Mesothelial cell of epicardium (in vitro differentiated cells): ENCODE results near the gene AGBL4. TPM values are rescaled to one million over a fixed set of nuclear protein-coding genes. Genes with fewer than 3 reads are reported as not detected.

Experiments
- DNase-seq, 2 experiments: peaks; one replicate each; pipeline ENCODE4 v3.0.0; 2021; ENCODE audit warnings: low spot score in 2 of 2; ENCODE audit not compliant: unreplicated experiment in 2 of 2
- H3K27ac Mint-ChIP-seq: 2 replicates; pipeline ENCODE4 v1.8.0; 2021; ENCODE audit warnings: mixed read lengths
- H3K27me3 Mint-ChIP-seq: 2 replicates; pipeline ENCODE4 v1.8.0; 2021; ENCODE audit warnings: low read depth, mixed read lengths
- H3K36me3 Mint-ChIP-seq: 2 replicates; pipeline ENCODE4 v1.8.0; 2021; ENCODE audit warnings: mixed read lengths
- H3K4me1 Mint-ChIP-seq: 2 replicates; pipeline ENCODE4 v1.8.0; 2021; ENCODE audit warnings: mixed read lengths
- H3K4me3 Mint-ChIP-seq: 2 replicates; pipeline ENCODE4 v1.8.0; 2021; ENCODE audit warnings: mild to moderate bottlenecking, moderate library complexity, mixed read lengths
- H3K9me3 Mint-ChIP-seq: 2 replicates; pipeline ENCODE4 v1.8.0; 2021; ENCODE audit warnings: mixed read lengths
- total RNA-seq: library from RNA; stranded (reverse); gene quantifications from 3 replicates; pipeline ENCODE4 v1.2.1, GENCODE V29; 2021
- TF ChIP-seq, protein P1 (sequence below): fragments of 200-600 bp; sonication (generic); IDR thresholded peaks from one replicate; pipeline ENCODE4 v1.5.0; 2021; ENCODE audit warnings: antibody characterized with exemption; ENCODE audit not compliant: unreplicated experiment

AGBL4 gene
- total RNA-seq, 1 donor from 2014 or later, result 0.42 TPM

DNA sequence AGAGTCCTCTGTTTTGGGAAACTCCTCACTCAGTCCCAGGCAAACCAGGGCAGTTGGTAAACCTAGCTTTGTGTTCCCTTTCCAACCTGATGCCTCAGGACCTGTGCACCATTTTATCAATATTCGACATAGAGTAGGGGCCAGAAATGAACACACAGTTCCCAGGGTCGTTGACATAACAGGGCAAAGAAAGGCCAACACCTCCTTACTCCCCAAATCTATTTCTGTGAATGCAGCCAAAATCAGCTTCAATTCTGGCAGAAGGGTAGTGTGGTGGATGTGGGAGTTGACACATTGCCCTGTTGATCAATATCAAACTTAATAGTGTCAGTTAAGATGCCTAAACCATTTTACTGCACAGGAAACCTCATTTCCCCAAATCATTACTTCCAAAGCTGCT, 1447.2 kb downstream of the AGBL4 start:
- H3K4me3 Mint-ChIP-seq, result no peak overlapping the region
- no peak for DNase-seq
- H3K9me3 Mint-ChIP-seq, result no peaks in the 10 kb centered on the region
- H3K27me3 Mint-ChIP-seq, result peaks cover 24% of the 10 kb centered on the region
- no peak overlapping the region for H3K27ac Mint-ChIP-seq
- TF ChIP-seq, protein P1, sequence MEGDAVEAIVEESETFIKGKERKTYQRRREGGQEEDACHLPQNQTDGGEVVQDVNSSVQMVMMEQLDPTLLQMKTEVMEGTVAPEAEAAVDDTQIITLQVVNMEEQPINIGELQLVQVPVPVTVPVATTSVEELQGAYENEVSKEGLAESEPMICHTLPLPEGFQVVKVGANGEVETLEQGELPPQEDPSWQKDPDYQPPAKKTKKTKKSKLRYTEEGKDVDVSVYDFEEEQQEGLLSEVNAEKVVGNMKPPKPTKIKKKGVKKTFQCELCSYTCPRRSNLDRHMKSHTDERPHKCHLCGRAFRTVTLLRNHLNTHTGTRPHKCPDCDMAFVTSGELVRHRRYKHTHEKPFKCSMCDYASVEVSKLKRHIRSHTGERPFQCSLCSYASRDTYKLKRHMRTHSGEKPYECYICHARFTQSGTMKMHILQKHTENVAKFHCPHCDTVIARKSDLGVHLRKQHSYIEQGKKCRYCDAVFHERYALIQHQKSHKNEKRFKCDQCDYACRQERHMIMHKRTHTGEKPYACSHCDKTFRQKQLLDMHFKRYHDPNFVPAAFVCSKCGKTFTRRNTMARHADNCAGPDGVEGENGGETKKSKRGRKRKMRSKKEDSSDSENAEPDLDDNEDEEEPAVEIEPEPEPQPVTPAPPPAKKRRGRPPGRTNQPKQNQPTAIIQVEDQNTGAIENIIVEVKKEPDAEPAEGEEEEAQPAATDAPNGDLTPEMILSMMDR, result no peak
- no peaks in the 10 kb centered on the region for H3K36me3 Mint-ChIP-seq
- H3K4me1 Mint-ChIP-seq, result peaks cover 15% of the 10 kb centered on the region

DNA sequence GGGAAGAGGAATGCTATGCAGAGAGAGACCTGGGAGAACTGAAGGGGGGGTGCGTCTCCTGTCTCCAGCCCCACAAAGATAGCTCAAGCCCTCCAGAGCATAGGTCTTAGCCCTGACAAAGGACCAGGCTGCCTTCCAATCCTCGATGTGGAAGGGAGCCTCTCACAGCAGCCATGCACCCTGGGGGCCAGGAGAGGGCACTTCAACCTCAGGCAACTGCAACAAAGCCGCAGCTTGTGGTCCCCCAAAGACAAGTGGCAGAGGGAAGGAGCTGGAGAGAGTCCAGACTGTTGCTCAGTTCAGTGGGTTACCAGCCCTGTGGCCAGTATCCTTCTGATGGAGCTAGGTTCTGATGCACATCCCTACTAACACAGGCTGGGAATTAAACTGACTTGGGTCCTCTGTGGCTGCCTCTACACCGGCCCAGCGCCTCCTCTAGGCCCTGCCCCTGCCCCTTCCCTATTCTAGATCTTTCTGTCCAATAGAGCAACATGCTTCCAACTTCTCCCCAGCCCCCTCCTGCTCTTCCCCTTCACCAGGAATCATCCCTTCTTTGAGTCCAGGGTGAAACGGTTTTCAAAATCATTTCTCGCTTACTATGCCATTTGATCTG, 1451.0 kb downstream of the AGBL4 start:
- Mint-ChIP-seq H3K9me3 (no peaks in the 10 kb centered on the region), H3K36me3 (no peaks in the 10 kb centered on the region), H3K4me1 (peaks cover 8% of the 10 kb centered on the region), H3K27me3 (peaks cover 38% of the 10 kb centered on the region), H3K4me3 (no peak overlapping the region), H3K27ac (no peak overlapping the region)
- TF ChIP-seq, protein P1, result peak; percentile 39
- DNase-seq, result peak; percentile 39 to 75

DNA sequence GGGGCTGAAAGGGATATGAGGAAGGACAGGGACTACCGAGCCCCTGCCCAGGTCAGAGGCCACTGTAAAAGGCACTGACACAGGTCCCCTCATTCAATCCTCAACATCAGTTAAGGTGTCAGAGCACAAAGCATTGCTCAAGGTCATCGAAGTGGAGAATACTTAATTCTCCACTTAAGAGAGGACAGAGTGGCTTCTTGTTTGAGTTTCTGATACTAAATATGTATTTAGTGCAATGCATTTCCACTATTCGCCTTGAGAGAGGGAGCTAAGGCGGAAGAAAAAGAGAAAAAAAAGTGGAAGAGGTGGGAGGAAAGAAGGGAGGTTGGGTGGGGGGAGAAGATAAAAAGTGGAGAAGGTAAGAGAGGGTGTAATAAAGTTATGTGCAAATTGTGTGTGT, 1451.6 kb downstream of the AGBL4 start:
- Mint-ChIP-seq H3K36me3 (no peaks in the 10 kb centered on the region), H3K27me3 (peaks cover 40% of the 10 kb centered on the region), H3K9me3 (no peaks in the 10 kb centered on the region), H3K4me1 (peaks cover 3% of the 10 kb centered on the region), H3K27ac (no peak overlapping the region), H3K4me3 (no peak overlapping the region)
- TF ChIP-seq, protein P1, result no peak
- no peak for DNase-seq

DNA sequence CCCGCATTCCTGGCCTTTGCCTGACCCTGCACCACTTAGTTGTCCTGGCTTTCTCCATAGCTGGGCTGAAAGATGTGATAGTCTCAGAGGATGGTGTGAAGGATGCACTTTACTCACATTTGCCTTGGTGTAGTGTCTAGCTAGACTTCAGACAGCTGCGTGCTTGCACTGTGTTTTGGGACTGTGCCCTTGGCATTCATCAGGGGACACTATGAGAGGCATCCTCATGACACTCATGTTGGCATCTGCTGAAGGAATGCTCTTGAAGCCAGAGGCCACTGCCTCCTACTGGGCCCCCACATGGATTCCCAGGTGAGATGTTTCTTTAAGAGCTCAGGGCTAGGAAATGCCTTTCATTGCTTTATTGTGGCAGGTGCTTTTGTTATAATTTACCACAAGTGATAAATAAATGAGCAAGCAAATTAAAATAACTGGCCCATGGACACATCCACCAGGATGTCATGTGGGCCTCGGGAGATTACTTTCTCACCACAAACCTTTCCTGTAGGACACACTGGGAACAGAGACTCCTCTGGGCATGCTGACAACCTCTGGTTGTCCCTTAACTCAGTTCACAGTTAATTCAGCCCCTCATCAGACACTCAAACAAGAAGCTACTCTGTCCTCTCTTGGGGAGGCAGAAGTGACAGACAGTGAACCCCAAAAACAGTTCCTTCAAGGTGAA, 1452.3 kb downstream of the AGBL4 start:
- Mint-ChIP-seq H3K36me3 (no peaks in the 10 kb centered on the region), H3K27me3 (peaks cover 40% of the 10 kb centered on the region), H3K4me3 (no peak overlapping the region), H3K27ac (no peak overlapping the region), H3K9me3 (no peaks in the 10 kb centered on the region), H3K4me1 (peaks cover 3% of the 10 kb centered on the region)
- no peak for DNase-seq
- TF ChIP-seq, protein P1, result no peak

DNA sequence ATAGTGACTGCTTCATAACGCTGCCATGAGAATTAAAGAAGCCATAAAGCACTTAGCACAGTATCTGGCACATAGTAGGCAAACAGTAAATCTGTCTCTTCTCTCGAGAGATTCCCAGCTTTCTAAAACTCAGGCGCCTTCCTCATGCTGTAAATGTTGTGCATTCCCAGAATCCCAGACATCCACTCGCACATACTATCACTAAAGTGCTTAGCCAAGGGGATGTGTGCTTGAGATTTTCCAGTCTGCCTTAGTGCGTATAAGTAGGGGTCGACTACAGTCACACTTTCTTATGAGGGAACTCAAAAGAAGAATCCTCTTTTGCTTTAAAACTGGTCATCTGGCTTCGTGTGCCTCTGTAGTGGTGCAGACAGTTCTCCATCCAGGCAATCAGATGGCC, 1453.2 kb downstream of the AGBL4 start:
- Mint-ChIP-seq H3K9me3 (no peaks in the 10 kb centered on the region), H3K27me3 (peaks cover 37% of the 10 kb centered on the region), H3K27ac (no peak overlapping the region), H3K4me1 (peaks cover 3% of the 10 kb centered on the region), H3K36me3 (no peaks in the 10 kb centered on the region), H3K4me3 (no peak overlapping the region)
- no peak for DNase-seq
- TF ChIP-seq, protein P1, result no peak
